ENCODE data around the gene KRT1. TPM values are rescaled to one million over a fixed set of nuclear protein-coding genes. Genes with fewer than 3 reads are reported as not detected.

KRT1 gene
- total RNA-seq, 1 donor from 2014 or later, result not detected

- no peak for DNase-seq (ENCODE audit: low read depth)
- TF ChIP-seq CTCF (conservative IDR thresholded peaks at IDR 0.05; ENCODE audit: low read depth, low read length), result no peak
Measured at GRCh38 chr12:52710730-52711129, 30.5 kb upstream of the KRT1 start.

GRCh38 chr12:52708010-52708409 lies 27.8 kb upstream of the KRT1 start:
- TF ChIP-seq CTCF (conservative IDR thresholded peaks at IDR 0.05; ENCODE audit: low read depth, low read length), result no peak
- H3K4me3 ChIP-seq (ENCODE audit: low read depth, low read length), result no peak overlapping the region
- no peak for DNase-seq (ENCODE audit: low read depth)

More at GRCh38 chr12:52710730-52711129, 30.5 kb upstream of the KRT1 start:
- H3K4me3 ChIP-seq (ENCODE audit: low read depth, low read length), result no peak overlapping the region

DNA sequence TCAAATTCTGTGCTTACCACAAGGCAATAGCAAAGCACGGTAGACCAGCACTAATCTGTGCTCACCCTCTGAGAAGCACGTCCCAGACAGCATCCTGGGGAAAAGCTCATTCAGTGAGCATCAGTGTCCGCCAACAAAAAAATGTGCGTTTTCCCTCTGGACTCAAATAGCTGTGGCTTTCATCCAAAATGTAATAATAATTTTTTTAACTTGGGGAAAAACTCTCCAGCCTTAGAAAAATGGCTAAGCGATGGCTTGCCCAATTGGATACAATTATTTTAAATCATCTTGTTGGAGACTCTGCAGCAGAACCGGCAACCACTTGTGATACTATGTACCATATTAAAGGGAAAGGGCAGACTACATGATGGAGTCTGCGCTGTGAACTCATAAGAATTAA lies 24.3 kb upstream of the KRT1 start:
- H3K4me3 ChIP-seq (ENCODE audit: low read depth, low read length), result no peak overlapping the region
- DNase-seq (ENCODE audit: low read depth), result no peak
- TF ChIP-seq CTCF (conservative IDR thresholded peaks at IDR 0.05; ENCODE audit: low read depth, low read length), result no peak

DNA sequence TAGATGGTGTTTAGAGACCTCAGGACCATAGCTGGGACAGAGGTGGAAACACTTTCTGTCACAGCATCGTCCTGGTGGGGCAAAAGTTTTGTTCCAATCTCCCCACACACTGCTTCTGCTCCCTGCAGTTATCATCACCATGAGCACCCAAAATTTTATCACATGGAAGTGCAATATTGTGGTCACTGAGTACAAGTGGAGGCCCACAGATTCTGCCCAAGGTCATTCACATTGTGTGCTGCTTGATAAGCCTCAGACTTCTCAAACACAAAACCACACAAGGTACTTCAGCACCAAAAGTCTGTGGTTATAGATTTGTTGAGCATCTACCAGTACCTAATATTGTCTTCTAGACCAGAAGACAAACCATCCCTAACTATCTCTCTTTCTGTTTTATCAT lies 23.7 kb upstream of the KRT1 start:
- H3K4me3 ChIP-seq (ENCODE audit: low read depth, low read length), result no peak overlapping the region
- no peak for TF ChIP-seq CTCF (conservative IDR thresholded peaks at IDR 0.05; ENCODE audit: low read depth, low read length)
- no peak for DNase-seq (ENCODE audit: low read depth)

DNA sequence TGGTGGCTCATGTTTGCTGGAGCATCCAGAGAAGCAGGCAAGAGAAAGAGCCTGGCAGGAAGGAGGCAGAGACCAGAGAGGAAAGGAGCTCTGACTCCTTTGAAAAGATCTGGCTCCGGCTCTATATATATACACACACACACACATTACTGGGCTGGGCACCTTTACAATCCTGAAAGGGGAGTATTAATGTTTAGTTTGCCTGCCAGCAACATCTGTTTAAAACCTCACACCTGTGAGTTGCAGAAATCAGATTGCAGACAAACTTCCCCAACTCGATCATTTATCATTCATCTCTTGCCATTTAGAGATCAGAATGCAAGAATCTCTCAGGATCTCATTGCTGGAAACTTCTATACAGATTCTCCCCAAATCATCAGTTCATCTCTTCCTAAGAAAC lies 23.2 kb upstream of the KRT1 start, which contains the start of gene KRT77:
Gene KRT77, minus strand, starts transcription at position 101 of the 400 bp plus-strand sequence. Its CDS starts 90 bp downstream, at position 11.
- no peak for TF ChIP-seq CTCF (conservative IDR thresholded peaks at IDR 0.05; ENCODE audit: low read depth, low read length)
- H3K4me3 ChIP-seq (ENCODE audit: low read depth, low read length), result no peak within 1 kb of the TSS
- no peak for DNase-seq (ENCODE audit: low read depth)

GRCh38 chr12:52702338-52702737 lies 22.1 kb upstream of the KRT1 start:
- no peak overlapping the region for H3K4me3 ChIP-seq (ENCODE audit: low read depth, low read length)
- no peak for DNase-seq (ENCODE audit: low read depth)
- no peak for TF ChIP-seq CTCF (conservative IDR thresholded peaks at IDR 0.05; ENCODE audit: low read depth, low read length)

GRCh38 chr12:52701281-52701680 lies 21.1 kb upstream of the KRT1 start:
- TF ChIP-seq CTCF (conservative IDR thresholded peaks at IDR 0.05; ENCODE audit: low read depth, low read length), result no peak
- no peak overlapping the region for H3K4me3 ChIP-seq (ENCODE audit: low read depth, low read length)
- no peak for DNase-seq (ENCODE audit: low read depth)
